ENCODE results near the gene FAM72D.
"Not testable (repeated sequence)": the region's sequence is repeated elsewhere in the genome, so short reads cannot be mapped to it uniquely, and the experiment has no call there.

DNA sequence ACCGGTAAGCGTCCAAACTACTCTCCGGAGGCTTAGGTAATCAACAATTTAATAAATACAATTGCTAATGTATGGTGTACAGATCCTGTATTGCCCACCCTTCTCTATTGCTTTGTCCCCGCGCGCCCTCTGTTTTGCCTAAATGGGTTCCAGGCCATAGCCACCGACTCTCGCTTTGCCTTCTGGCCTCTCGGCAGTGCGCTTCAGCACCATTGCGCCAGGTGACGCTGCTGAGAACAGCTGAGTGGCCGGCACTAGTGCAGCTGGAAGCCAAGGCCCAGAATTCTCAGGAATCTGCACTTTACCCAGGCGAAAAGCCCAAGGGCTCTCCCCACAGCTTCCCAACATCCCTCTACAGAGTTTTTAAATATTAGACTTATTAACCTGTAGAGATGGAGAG, 61.9 kb downstream of the FAM72D start:
- TF ChIP-seq, protein P1, sequence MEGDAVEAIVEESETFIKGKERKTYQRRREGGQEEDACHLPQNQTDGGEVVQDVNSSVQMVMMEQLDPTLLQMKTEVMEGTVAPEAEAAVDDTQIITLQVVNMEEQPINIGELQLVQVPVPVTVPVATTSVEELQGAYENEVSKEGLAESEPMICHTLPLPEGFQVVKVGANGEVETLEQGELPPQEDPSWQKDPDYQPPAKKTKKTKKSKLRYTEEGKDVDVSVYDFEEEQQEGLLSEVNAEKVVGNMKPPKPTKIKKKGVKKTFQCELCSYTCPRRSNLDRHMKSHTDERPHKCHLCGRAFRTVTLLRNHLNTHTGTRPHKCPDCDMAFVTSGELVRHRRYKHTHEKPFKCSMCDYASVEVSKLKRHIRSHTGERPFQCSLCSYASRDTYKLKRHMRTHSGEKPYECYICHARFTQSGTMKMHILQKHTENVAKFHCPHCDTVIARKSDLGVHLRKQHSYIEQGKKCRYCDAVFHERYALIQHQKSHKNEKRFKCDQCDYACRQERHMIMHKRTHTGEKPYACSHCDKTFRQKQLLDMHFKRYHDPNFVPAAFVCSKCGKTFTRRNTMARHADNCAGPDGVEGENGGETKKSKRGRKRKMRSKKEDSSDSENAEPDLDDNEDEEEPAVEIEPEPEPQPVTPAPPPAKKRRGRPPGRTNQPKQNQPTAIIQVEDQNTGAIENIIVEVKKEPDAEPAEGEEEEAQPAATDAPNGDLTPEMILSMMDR (IDR thresholded peaks at IDR 0.05; ENCODE audit: control extremely low read depth in 1 of 3, insufficient read depth in 1 of 3, low read depth in 1 of 3, low read length in 3 of 3), result not testable (repeated sequence)
- TF ChIP-seq RXRA (IDR thresholded peaks at IDR 0.05; ENCODE audit: insufficient read depth, low read depth, low read length); POLR2AphosphoS5 (IDR thresholded peaks at IDR 0.05; ENCODE audit: low read depth, low read length); SIX5 (IDR thresholded peaks at IDR 0.05; ENCODE audit: low read depth, low read length); SP1 (IDR thresholded peaks at IDR 0.05; ENCODE audit: low read depth, low read length); TCF12 (IDR thresholded peaks at IDR 0.05; ENCODE audit: low read depth, low read length): not testable (repeated sequence)
